NCI-H226 (cell line): ENCODE measurements around the gene RAB40A.
"Not testable (repeated sequence)": the region's sequence is repeated elsewhere in the genome, so short reads cannot be mapped to it uniquely, and the experiment has no call there.

Source experiments
- DNase-seq: peaks from one replicate; pipeline ENCODE4 v3.0.0-alpha.2; 2015

Gene RAB40A

GRCh38 chrX:103520386-103520785 lies 1.1 kb upstream of the RAB40A start:
- DNase-seq, result no peak

GRCh38 chrX:103518571-103518970 lies 718 bp downstream of the RAB40A start:
- DNase-seq, result no peak

DNA sequence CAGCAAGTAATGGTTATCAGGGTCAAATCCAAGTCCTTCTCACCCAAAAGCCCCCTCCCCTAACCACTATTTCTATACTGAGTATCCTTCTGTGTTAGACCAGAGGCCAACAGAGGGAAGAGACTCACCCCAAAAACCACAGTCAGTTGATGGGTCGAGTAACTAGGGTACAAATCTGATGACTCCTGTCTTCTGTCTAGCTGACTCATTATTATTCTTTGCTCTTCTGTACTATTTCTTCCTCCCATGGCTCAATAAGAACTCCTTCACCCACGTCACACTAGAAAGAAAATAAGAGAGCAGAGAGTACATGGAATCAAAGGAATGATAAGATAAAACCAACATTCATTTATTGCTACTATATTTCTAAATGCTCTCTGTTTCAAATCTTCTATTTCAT lies 2.0 kb downstream of the RAB40A start:
- no peak for DNase-seq

- no peak for DNase-seq
Measured at GRCh38 chrX:103513476-103514108, 5.7 kb downstream of the RAB40A start.

DNA sequence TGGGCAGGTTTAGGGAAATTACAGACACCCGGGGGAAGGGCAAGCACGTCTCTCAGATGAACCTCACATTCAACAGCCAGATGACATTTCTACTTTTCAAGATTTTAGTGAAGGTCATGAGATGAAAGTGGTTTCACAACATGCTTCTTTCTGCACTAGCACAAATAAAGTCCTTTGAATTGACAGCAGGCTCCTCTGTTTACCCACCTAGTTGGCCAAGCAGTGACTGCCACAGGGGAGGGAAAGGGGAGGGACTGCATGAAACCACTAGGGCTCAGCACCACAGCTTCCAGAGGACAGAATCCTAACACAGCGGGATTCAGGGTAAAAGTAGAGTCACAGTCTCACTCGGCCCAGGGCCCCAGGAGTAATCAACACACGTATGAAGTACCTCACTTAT lies 6.2 kb downstream of the RAB40A start:
- DNase-seq, result no peak

DNA sequence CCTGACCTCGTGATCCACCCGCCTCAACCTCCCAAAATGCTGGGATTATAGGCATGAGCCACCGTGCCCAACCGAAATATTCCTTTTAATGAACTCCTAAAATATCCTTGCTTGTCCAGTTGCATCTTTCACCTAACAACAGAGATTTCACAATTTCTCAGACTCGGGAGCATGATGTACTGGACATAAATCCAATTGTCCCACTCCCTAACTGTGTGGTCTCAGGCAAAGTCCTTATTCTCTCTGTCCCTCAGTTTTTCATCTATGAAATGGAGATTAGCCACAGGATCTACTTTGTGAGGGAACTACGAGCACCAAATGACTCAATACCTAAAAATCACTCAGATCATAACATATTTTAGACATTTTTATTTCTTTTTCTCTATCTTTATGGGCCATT lies 9.3 kb downstream of the RAB40A start:
- DNase-seq, result no peak

GRCh38 chrX:103503853-103504207 lies 15.5 kb downstream of the RAB40A start:
- DNase-seq, result no peak

DNA sequence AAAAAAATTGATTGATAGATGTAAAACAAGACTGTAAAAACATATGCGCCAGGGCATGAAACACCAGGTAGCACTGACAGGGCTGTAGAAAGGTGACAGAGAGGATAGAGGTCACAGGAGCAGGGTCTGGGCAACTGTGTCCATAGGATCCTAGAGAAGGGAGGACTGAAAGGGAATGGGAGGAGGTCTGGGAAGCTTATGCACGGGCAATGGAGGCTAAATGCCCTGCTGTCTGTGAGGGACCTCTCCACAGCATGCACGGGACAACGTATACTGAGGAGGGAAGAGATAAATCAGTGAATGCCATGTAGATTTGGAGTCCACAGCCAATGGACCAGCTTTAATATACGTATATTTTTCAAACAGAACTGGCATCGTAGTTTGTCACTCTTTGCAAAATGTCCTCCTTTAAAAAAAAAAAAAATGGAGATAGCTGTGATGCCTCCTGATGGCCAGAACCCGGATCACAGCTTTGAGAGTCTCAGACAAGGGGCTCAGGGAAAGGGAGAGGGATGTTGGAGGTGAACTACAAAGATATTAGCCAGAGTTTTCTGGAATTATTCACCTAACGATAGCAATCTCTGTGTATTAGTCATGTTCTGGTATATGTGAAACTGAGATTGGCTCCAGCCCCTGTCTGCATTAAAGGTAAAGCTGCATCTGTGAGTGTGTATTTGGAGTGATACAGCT lies 16.0 kb downstream of the RAB40A start:
- peak; percentile 26 for DNase-seq

- DNase-seq, result no peak
Measured at GRCh38 chrX:103498786-103499185, 20.5 kb downstream of the RAB40A start.

- DNase-seq, result no peak
Measured at GRCh38 chrX:103495786-103496185, 23.5 kb downstream of the RAB40A start.

GRCh38 chrX:103493578-103493977 lies 25.7 kb downstream of the RAB40A start:
- DNase-seq, result not testable (repeated sequence)

GRCh38 chrX:103489733-103490132 lies 29.6 kb downstream of the RAB40A start:
- peak; percentile 5 for DNase-seq

DNA sequence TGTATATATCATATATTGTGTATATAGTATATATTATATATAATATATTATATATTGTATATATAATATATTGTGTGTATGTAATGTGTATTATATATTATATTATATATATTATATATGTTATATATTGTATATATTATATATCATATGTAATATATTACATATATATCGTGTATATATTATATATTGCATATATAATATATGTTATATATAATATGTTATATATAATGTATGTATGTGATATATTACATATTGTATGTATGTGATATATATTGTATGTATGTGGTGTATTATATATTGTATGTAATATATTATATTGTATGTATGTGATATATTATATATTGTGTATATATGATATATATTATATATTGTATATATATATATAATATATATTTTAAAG lies 30.5 kb downstream of the RAB40A start:
- DNase-seq, result no peak

DNA sequence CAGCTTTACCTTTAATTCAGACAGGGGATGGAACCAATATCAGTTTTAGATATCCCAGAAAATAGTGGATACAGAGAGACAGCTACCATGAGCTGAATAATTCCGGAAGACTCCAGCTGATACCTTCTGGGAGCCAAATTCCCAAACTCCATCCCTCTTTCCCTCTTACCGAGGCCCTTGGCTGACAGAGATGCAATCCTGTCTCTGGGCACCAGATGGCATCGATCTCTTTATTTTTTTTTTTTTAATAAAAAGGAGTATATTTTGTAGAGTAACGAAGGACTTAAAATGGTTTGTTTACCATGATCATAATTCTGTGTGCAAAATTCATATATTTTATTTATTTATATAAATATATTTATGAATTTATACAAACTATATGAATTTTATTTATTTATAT lies 31.0 kb downstream of the RAB40A start:
- no peak for DNase-seq

DNA sequence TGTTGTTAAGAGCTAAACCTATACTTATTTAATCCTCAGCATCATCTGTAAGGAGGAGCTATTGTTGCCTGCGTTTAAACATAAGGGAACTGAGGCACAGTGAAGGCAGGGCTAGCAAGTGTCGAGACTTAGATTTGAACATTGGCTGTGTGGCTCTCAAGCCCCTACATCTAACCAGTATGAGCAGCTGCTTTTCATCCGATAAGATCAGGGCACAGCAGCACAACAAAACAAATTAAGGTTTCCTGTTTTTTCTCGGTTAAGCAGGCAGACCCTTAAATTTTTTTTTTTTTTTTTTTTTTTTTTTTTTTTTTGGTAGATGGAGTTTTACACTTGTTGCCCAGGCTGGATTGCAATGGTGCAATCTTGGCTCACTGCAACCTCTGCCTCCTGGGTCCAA lies 35.6 kb downstream of the RAB40A start:
- DNase-seq, result no peak

DNA sequence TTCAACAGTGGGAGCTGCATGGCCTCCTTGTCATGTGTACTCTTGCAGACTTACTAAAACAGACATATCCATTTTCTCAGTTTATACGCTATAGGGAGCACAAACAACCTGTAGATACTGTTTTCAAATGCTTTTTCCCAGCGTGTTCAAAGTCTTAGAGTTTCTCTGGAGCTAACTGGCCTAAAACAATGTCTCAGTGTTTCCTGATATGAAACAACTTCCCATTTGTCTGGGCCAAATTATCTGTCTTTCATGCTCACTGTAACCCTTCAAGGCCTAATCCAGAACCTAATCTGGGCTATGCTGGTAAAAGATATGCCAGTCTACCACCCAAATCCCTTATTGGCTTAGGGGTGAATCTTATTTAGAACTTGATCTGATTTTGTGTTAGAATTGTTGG lies 38.8 kb downstream of the RAB40A start:
- DNase-seq, result no peak

- DNase-seq, result no peak
Measured at GRCh38 chrX:103477496-103477895, 41.8 kb downstream of the RAB40A start.

DNA sequence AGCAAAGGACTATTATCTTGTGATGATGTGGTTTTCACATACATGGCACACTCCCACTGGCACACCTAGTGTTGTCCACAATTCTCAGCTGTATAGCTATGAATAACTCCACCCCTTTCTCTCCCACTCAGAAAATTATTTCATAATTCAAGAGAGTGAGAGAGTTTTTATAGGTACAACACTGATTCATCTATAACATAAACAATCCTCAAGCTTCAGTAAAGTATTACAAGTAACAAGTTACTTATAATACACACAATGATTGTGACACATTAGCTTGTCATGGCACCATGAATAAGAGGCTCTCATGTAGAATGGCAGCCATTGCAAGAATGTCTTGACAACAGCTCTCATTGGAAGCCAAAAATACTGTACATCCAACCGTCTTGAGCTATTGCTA lies 43.9 kb downstream of the RAB40A start:
- DNase-seq, result no peak

DNA sequence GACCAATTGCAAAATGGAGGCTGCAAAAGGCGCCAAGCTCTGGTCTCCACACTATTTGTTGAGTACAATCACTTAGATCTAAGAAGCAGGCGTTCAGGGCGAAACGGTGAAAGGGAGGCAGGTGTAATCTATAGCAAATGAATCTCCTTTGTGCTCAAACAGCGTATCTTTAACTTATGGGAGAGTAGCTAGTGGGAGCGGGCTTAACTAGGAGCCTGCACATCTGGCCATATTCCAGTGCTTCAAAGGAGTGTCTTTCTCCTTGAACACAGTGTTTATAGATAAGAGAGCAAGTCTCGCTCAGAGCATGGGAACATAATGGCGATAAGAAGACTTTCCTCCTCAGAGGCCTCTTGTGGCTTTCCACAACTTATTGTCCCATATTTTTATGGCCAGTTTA lies 49.3 kb downstream of the RAB40A start:
- not testable (repeated sequence) for DNase-seq

GRCh38 chrX:103467887-103468286 lies 51.4 kb downstream of the RAB40A start:
- DNase-seq, result no peak

- no peak for DNase-seq
Measured at GRCh38 chrX:103467156-103467555, 52.1 kb downstream of the RAB40A start.

DNA sequence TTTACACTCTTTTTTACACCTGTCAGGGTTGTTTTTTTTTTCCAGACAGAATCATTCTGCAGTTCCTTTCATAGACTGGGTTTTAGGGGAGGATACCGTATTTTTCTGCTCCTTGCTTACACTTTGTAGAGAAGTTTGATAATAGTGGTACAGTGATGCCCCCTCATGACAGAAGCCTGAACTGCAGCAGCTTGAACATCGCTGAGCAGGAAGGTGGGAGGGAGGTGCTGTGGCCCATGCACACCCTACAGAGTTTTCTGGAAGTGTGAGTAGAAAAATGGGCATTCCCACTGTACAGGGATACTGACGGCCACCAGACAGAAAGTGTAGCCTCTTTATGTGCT lies 54.5 kb downstream of the RAB40A start:
- DNase-seq, result peak; percentile 31

DNA sequence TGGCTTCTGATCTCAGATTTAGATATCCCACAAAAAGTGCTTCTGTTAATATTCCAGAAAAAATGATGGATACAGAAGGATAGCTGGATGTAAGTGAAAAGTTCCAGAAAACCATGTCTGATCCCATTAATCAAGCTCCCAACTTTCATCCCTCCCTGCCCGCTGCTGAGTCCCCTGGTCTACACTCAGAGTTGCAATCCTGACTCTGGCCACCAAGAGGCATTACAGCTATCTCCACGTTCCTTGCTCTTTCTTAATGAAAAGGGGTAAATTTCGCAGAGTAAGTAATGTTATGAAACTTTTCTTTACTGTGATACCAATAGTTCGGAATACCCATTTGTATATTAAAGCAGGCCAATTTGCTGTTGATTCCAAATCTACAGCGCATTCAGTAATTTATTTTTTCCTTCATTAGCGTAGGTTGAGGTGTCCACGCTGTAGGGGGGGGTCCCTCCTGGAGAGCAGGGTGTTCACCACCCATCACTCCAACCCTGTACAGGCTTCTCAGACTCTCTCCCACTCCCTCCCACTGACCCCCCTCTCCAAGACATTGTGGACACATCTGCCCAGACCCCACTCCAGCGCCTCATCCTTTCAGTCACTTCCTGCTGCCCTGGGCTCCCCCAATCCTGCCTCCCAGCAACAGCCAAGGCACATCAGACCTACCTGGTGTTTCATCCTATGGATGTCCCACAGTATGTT lies 55.1 kb downstream of the RAB40A start:
- no peak for DNase-seq

DNA sequence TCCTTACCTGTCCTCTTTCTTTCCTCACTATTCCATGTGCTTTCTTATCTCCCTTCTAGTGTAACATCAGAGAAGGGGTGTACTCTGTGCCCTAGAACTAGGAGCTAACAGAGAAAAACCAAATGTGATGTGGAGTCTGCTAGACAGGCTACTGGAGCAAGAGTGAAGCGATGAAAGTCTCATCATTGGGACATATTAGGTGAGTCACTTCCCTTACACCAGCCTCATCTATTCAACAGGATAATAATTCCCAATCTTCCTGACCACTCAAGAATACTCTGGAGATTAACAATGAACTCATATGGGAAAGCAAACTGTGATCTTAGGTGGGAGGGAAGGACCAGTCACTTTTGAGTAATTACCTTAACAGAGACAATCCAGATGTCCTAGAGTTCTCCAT lies 58.1 kb downstream of the RAB40A start:
- no peak for DNase-seq
